GM18519 (cell line): Measurements from ENCODE around the gene TEAD1.
A peak's percentile ranks its signal among the peaks of the same experiment; 100 is the strongest.

Experiments
- ATAC-seq: cut with Tn5 transposase; IDR thresholded peaks from one replicate; pipeline ENCODE4 v1.9.1; 2021; ENCODE audit warnings: mild to moderate bottlenecking, moderate library complexity; ENCODE audit not compliant: unreplicated experiment, low FRiP score

Gene TEAD1

GRCh38 chr11:12882670-12883069 lies 208.4 kb downstream of the TEAD1 start:
- no peak for ATAC-seq

GRCh38 chr11:12884751-12885318 lies 210.6 kb downstream of the TEAD1 start:
- no peak for ATAC-seq

GRCh38 chr11:12885717-12886239 lies 211.6 kb downstream of the TEAD1 start:
- no peak for ATAC-seq

- ATAC-seq = no peak
Observed at GRCh38 chr11:12886508-12886907, 212.3 kb downstream of the TEAD1 start.

- ATAC-seq = peak; percentile 64
Observed at GRCh38 chr11:12888525-12889158, 214.4 kb downstream of the TEAD1 start.

- no peak for ATAC-seq
Observed at GRCh38 chr11:12889243-12889642, 215.0 kb downstream of the TEAD1 start.

- no peak for ATAC-seq
Observed at GRCh38 chr11:12890476-12890875, 216.3 kb downstream of the TEAD1 start.

- no peak for ATAC-seq
Observed at GRCh38 chr11:12893787-12894672, 219.8 kb downstream of the TEAD1 start.

- no peak for ATAC-seq
Observed at GRCh38 chr11:12897390-12897789, 223.2 kb downstream of the TEAD1 start.

GRCh38 chr11:12897867-12898266 lies 223.6 kb downstream of the TEAD1 start:
- no peak for ATAC-seq

- no peak for ATAC-seq
Observed at GRCh38 chr11:12900496-12900895, 226.3 kb downstream of the TEAD1 start.

- no peak for ATAC-seq
Observed at GRCh38 chr11:12901272-12901671, 227.1 kb downstream of the TEAD1 start.

GRCh38 chr11:12901874-12902481 lies 227.8 kb downstream of the TEAD1 start:
- no peak for ATAC-seq

- no peak for ATAC-seq
Observed at GRCh38 chr11:12902791-12903486, 228.7 kb downstream of the TEAD1 start.

- no peak for ATAC-seq
Observed at GRCh38 chr11:12905435-12905834, 231.2 kb downstream of the TEAD1 start.

- no peak for ATAC-seq
Observed at GRCh38 chr11:12906501-12906900, 232.3 kb downstream of the TEAD1 start.

GRCh38 chr11:12909879-12910278 lies 235.7 kb downstream of the TEAD1 start:
- no peak for ATAC-seq

- ATAC-seq = peak; percentile 65
Observed at GRCh38 chr11:12914400-12914912, 240.2 kb downstream of the TEAD1 start.

- no peak for ATAC-seq
Observed at GRCh38 chr11:12915093-12915492, 240.9 kb downstream of the TEAD1 start.

- no peak for ATAC-seq
Observed at GRCh38 chr11:12917822-12918221, 243.6 kb downstream of the TEAD1 start.
